Mucosa of stomach (tissue), 1 donor: Measurements from ENCODE around the gene NFATC2.

Experiments used
- H3K27me3 ChIP-seq: one replicate; pipeline ENCODE4 v1.7.0; 2013; ENCODE audit warnings: mild to moderate bottlenecking, low read length; ENCODE audit not compliant: control insufficient read depth, insufficient read depth
- H3K36me3 ChIP-seq: one replicate; pipeline ENCODE4 v1.7.0; 2013; ENCODE audit warnings: low read length; ENCODE audit not compliant: control insufficient read depth, insufficient read depth
- H3K4me1 ChIP-seq: one replicate; pipeline ENCODE4 v1.7.0; 2013; ENCODE audit warnings: mild to moderate bottlenecking, low read length; ENCODE audit not compliant: control insufficient read depth, insufficient read depth
- H3K4me3 ChIP-seq: one replicate; pipeline ENCODE4 v1.7.0; 2013; ENCODE audit warnings: low read length
- H3K9ac ChIP-seq: one replicate; pipeline ENCODE4 v1.7.0; 2013; ENCODE audit warnings: mild to moderate bottlenecking, low read length, moderate library complexity
- H3K9me3 ChIP-seq: one replicate; pipeline ENCODE4 v1.7.0; 2013; ENCODE audit warnings: mild to moderate bottlenecking, low read length, moderate library complexity; ENCODE audit not compliant: control insufficient read depth
- donor health status: Pancreatic carcinoma.

NFATC2 gene

DNA sequence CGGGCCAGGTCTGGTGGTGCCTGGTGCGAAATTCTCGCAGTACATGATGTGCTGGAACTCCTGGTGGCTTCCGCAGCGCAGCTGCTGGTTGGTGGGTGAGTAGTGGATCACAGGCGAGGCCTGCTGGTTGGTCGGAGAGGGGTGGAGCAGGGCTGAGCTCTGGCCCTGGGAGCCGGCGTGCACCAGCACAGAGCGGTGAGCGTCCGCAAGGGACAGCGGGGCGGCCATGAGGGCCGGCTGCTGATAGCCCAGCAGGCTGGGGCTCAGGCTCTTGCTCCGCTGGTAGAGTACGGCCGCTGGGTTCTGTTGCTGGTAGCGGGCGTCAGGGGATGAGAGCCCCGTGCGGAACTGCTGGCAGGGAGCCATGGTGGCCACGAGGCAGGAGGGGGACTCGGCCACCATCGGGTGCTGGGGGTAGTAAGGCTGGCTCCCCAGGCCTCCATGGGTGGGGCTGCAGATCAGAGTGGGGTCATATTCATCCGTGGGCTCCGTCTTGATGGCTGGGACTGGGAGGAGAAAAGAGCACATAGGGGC is 110.2 kb downstream of the NFATC2 start:
- Histone ChIP-seq H3K4me1 (peaks cover 9% of the 10 kb centered on the region), H3K4me3 (no peak overlapping the region), H3K27me3 (no peaks in the 10 kb centered on the region), H3K9ac (no peak overlapping the region), H3K9me3 (no peaks in the 10 kb centered on the region), H3K36me3 (peaks cover 6% of the 10 kb centered on the region)

DNA sequence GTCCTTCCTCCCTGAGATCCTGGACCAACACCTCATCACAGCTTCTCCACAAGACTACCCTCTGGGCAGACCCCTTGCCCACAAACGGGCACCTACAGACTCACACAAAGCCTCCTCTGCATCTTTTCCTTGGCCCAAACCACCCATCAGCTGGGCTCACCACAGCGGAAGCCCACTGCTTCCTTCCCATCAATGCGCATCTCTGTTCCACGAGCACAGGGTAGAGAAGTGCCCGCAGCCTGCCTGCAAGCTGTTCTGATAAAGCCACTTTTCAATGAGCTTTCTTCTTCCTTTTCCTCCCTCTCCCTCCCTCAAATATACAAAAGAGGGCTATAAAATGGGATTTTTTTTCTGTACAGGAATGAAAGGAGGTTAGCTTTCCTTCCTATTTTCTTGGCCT is 111.2 kb downstream of the NFATC2 start:
- H3K4me3 ChIP-seq, result no peak overlapping the region
- H3K9ac ChIP-seq, result no peak overlapping the region
- H3K27me3 ChIP-seq, result no peaks in the 10 kb centered on the region
- no peaks in the 10 kb centered on the region for H3K9me3 ChIP-seq
- H3K36me3 ChIP-seq, result peaks cover 6% of the 10 kb centered on the region
- H3K4me1 ChIP-seq, result peaks cover 9% of the 10 kb centered on the region

DNA sequence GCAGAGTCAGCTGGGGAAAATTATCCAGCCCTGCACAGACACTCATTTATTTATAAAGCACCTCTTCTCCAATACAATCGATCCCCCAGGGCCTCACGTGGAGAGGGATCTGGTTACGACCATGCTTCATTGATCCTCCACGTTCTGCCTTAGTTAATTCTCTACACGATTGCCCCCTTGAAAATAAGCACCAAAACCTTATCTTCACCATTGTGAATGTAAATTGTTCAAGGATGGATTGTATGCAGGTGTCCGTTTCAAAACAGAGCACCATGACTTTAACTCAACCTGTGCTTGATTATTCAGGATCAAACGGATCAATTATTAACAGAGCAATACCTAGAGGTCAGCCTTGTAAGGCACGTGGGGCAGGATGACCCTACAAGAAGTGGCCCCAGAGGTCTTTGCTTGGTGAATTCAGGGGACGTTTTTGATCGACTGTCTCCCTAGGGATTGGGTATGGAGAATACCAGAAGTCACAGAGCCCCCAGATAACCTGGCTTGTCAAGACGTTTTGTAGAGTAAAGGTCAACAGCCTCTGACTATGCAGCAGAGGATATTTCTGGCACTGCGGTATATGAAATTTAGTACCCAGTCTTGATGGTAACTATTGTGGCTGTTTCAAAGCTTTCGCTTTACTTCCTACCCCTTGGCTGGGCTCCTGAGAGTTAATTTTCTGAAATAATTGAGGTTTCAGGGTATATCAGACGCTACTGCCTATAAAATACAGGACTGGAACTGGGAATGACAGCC is 112.1 kb downstream of the NFATC2 start:
- Histone ChIP-seq H3K4me3 (no peak overlapping the region), H3K9me3 (no peaks in the 10 kb centered on the region), H3K4me1 (peaks cover 9% of the 10 kb centered on the region), H3K9ac (no peak overlapping the region), H3K36me3 (peaks cover 6% of the 10 kb centered on the region), H3K27me3 (no peaks in the 10 kb centered on the region)

DNA sequence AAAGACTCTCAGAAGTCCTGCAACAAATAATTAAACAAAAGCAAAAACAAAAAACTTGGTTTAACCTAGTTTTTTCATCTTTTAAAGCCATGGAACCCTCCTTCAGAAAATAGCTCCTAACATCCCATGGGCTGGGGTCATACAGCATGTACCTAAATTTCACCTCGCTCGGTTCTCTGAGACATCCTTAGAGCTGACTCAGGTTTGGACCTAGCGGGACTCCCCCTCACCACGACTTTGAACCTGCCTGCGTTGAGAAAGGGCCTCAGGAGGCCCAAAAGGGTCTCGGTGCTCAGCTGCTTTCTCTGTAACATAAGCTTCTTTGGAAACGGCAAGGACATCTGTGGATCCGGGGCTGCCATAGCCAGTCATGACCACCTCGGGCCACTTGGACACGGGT is 112.8 kb downstream of the NFATC2 start:
- no peaks in the 10 kb centered on the region for H3K27me3 ChIP-seq
- peaks cover 6% of the 10 kb centered on the region for H3K36me3 ChIP-seq
- H3K9ac ChIP-seq, result no peak overlapping the region
- H3K4me3 ChIP-seq, result no peak overlapping the region
- H3K4me1 ChIP-seq, result peaks cover 9% of the 10 kb centered on the region
- H3K9me3 ChIP-seq, result no peaks in the 10 kb centered on the region

DNA sequence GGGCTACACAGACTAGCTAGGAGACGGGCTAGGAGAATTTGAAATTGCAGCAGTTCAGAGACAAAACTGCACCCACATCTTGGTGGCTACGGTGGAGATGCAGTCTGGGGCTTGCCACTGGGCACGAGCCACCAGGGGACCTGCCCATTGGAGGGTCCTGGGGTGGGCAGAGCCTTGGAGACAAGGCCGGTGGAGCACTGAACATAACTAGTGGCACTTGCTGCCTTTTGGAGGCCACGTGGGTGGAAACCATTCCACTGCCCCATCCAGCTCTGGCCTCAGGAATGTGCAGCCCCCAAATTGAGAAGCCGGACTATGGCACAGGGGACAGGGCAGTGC is 113.4 kb downstream of the NFATC2 start:
- Histone ChIP-seq H3K27me3 (no peaks in the 10 kb centered on the region), H3K4me3 (no peak overlapping the region), H3K4me1 (peaks cover 9% of the 10 kb centered on the region), H3K9me3 (no peaks in the 10 kb centered on the region), H3K9ac (no peak overlapping the region), H3K36me3 (peaks cover 6% of the 10 kb centered on the region)

DNA sequence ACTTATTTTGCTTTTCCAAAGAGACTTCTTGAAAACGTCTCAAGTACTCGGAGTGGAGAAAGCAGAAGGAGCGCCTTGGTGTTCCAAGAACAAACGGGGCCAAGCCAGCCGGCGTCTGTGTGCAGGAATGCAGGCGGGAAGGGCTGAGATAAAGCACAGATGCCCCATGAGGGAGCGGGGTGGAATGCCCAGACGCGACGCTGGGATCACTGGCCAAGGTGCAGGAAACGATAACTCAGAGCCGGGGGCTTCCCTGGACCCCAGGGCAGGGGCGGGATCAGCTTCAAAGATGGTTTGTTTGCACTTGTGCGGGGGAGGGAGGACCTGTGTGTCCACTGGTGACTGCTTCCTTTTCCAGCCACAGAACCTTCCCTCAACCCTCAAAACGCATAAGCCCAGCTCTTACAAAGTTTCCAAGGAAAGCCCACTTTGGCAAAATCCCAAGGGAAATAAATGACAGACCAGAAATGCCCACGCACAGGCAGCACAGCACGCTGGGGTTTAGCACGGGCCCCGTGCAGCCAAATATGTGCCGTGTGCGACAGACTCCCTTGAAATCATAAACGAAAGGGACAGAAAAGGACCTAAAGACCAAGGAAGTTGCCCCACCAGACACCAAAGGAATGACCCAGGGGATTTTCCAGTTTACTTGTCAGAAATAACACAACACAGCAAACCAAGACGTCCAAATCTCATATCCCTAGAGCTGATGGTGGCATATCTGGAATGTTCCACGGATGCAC is 113.9 kb downstream of the NFATC2 start:
- Histone ChIP-seq H3K4me3 (no peak overlapping the region), H3K36me3 (peaks cover 6% of the 10 kb centered on the region), H3K27me3 (no peaks in the 10 kb centered on the region), H3K4me1 (peaks cover 9% of the 10 kb centered on the region), H3K9ac (no peak overlapping the region), H3K9me3 (no peaks in the 10 kb centered on the region)

DNA sequence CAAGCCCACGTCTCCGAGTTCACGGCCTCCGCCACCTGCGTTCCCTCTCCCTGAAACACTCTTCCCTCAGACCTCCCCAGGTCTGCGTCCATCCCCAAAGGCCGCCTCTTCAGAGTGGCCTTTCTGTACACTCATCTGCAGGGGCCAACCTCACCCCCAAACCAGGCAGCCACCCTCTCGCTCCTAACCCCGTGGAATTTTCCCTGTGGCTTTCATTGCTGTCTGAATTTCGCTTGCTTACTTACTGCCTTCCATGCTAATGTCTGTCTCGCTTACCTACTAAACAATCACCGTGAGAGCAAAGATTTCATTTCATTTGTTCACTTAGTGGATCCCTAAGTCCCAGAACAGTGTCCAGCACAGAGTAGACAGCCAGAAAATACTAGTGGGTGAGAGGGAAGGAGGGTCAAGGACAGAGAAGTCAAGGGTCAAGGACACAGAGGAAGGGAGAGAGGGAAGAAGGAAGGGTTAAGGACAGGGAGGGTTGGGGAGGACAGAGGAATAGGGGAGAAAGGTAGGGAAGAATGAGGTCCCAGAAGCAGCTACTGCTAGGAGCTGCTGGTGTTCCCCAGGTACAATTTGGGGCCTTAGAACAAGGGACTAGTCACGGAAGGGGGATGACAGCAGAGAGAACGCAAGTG is 114.7 kb downstream of the NFATC2 start:
- Histone ChIP-seq H3K27me3 (no peaks in the 10 kb centered on the region), H3K9me3 (no peaks in the 10 kb centered on the region), H3K36me3 (peaks cover 6% of the 10 kb centered on the region), H3K4me1 (peaks cover 9% of the 10 kb centered on the region), H3K4me3 (no peak overlapping the region), H3K9ac (no peak overlapping the region)

DNA sequence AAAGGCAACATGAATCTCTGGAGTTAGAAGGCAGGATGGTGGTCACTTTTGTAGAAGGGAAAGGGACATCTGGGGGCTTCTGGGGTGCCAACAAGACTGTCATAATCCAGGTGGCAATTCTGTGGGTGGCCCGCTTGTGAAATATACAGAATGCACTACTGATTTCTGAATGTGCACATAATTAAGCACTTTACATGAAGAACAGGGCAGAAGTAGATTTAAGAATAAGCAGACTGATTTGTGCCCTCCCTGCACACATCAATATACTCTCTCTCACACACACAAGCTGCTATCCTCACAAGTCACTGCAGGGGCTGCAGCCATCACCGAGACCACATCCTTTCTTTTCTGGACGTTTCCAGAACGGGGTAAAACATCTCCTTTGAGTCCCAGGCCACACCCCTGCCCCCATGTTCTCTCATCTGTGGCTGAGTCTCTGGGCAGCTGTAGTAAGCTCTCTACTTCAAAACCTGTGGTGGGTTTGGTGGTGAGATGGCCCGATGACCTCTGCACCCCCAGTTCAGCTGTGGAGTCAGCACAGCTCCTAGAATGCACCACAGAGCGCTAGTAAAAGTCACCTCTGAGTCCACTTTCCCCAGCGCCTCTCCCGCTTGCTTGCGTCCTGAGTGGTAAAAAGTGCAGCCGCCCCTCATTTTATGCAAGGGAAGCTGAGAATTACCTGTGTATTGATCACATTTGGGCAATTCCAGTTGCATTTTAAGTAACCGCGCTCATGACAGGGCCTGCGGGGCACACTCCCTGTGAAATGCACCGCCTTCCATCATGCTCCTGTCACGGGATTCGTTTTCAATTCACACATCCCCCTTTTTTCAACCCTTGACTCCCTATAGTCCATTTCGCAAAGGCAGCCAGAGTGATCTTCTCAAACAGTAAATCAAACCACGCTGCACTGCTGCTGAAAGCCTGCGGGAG is 115.5 kb downstream of the NFATC2 start:
- Histone ChIP-seq H3K4me3 (no peak overlapping the region), H3K4me1 (peaks cover 9% of the 10 kb centered on the region), H3K27me3 (no peaks in the 10 kb centered on the region), H3K9ac (no peak overlapping the region), H3K9me3 (no peaks in the 10 kb centered on the region), H3K36me3 (peaks cover 4% of the 10 kb centered on the region)

DNA sequence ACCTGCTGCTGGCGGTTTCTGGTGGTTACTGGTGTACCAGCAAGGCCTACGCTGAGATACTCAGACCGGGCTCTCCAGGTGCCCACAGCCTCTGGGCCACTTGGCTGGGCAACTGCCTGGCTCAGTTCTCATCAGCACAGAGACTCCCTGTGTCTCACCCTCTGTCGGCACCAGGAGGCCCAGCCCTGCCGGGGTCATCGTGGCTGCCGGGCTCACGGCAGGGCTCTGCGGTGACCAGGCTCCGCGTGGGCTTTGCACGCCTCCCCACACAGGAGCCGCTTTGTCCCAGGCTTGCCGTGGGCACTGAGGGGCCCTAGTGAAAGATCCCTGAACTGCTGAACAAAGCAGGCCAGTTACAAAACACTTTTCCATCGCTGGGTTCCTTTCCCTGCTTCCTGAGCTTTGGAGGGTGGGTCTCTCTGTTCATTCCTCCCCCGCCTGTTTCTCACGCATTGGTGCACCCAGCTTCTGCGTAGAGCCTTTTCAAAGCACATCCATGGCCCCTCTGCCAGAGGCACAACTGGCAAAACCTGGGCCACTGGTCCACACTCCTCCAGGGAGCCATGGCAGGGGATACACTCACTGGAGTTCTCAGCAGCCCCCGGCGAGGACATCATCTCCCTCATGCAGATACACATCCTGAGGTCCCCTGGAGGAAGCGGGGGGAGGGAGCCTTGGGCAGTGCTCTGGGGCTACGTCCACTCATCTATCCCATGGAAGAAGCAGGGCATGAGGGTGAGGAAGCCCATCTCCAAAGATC is 117.0 kb downstream of the NFATC2 start:
- Histone ChIP-seq H3K27me3 (no peaks in the 10 kb centered on the region), H3K36me3 (no peaks in the 10 kb centered on the region), H3K9ac (no peak overlapping the region), H3K4me3 (no peak overlapping the region), H3K4me1 (peaks cover 9% of the 10 kb centered on the region), H3K9me3 (no peaks in the 10 kb centered on the region)

DNA sequence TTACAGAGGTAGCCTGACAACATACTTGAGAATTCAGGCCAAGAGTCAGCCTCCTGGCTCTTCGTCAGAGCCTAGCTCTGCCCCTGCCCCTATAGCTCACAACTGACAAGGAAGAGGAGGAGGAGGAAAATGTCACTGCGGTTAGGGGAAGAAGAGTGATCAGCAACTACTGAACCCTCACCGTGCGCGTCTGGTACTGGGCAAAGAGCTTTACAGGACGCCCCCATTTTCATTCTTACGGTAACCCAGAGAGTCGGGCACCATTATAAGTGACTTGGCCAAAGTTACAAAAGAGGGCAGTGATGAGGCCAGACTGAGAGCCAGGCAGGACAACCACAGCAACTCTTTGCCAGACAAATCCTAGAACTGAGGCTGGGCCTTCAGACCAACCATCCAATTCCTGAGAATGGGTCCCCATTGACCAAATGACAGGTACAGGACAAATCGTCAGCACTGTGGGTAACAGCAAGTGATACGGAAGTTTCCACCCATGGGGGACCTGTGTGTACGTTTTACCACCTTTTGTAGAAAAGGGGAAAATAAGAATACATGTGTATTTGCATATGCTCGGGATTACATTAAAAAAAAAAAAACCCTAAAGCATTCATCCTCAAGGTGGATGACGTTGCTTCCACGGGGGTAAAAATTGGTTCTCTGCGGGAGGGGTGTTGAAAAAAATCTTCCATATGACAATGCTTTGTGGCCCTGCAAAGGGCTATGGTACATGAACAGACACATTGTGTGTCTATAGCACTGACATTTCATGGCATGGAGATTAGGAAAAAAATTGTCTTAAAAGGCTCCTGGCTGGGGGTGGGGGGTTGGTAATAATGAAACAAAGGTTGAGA is 118.0 kb downstream of the NFATC2 start:
- Histone ChIP-seq H3K4me3 (no peak overlapping the region), H3K9me3 (no peaks in the 10 kb centered on the region), H3K4me1 (peaks cover 9% of the 10 kb centered on the region), H3K36me3 (no peaks in the 10 kb centered on the region), H3K9ac (no peak overlapping the region), H3K27me3 (no peaks in the 10 kb centered on the region)
